ENCODE measurements around the gene CIBAR2.

The CIBAR2 gene

GRCh38 chr16:85051683-85052082, 60.6 kb downstream of the CIBAR2 start:
- Histone ChIP-seq H3K9me3 (ENCODE audit: low read length) (no peaks in the 10 kb centered on the region), H3K4me1 (ENCODE audit: insufficient read depth, low read length) (peaks cover 14% of the 10 kb centered on the region), H3K27ac (ENCODE audit: low read depth, low read length) (no peak overlapping the region), H3K27me3 (ENCODE audit: control insufficient read depth in 1 of 2, insufficient read depth in 2 of 2, low read length in 2 of 2) (no peaks in the 10 kb centered on the region), H3K9ac (ENCODE audit: low read length) (no peak overlapping the region), H3K36me3 (ENCODE audit: insufficient read depth, low read length) (no peaks in the 10 kb centered on the region), H3K4me3 (ENCODE audit: low read depth in 1 of 2, low read length in 2 of 2) (no peak overlapping the region)

DNA sequence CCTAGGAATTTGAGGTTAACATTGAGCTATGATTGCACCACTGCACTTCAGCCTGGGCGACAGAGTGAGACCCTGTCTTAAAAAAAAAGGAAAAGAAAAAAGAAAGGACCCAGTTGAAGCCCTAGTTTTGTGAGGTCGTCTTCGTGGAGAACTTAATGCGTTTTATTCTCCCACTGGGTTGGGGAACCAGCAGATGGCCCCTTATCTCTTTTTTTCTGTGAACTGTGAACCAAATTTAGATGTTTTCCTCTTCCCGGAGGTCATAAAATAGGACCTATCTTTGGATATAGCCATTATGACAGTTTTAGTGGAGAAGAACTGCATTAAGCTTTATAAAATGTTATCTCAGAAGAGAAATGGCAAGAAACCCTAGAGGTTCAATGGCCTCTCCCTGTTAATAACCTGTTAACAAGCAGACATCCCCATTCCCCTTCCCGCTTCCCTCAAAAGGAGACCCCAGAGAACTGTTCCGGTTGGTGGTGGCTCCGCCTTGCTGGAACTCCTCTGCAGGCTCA, 61.1 kb downstream of the CIBAR2 start:
- Histone ChIP-seq H3K27me3 (ENCODE audit: control insufficient read depth in 1 of 2, insufficient read depth in 2 of 2, low read length in 2 of 2) (no peaks in the 10 kb centered on the region), H3K9ac (ENCODE audit: low read length) (no peak overlapping the region), H3K4me3 (ENCODE audit: low read depth in 1 of 2, low read length in 2 of 2) (no peak overlapping the region), H3K36me3 (ENCODE audit: insufficient read depth, low read length) (no peaks in the 10 kb centered on the region), H3K27ac (ENCODE audit: low read depth, low read length) (no peak overlapping the region), H3K4me1 (ENCODE audit: insufficient read depth, low read length) (peaks cover 8% of the 10 kb centered on the region), H3K9me3 (ENCODE audit: low read length) (no peaks in the 10 kb centered on the region)

GRCh38 chr16:85049706-85050305, 62.5 kb downstream of the CIBAR2 start:
- no peak overlapping the region for H3K27ac ChIP-seq (ENCODE audit: low read depth, low read length)
- no peaks in the 10 kb centered on the region for H3K36me3 ChIP-seq (ENCODE audit: insufficient read depth, low read length)
- no peak overlapping the region for H3K9ac ChIP-seq (ENCODE audit: low read length)
- no peak overlapping the region for H3K4me3 ChIP-seq (ENCODE audit: low read depth in 1 of 2, low read length in 2 of 2)
- peaks cover under 1% of the 10 kb centered on the region for H3K4me1 ChIP-seq (ENCODE audit: insufficient read depth, low read length)
- H3K9me3 ChIP-seq (ENCODE audit: low read length): no peaks in the 10 kb centered on the region
- H3K27me3 ChIP-seq (ENCODE audit: control insufficient read depth in 1 of 2, insufficient read depth in 2 of 2, low read length in 2 of 2): no peaks in the 10 kb centered on the region

DNA sequence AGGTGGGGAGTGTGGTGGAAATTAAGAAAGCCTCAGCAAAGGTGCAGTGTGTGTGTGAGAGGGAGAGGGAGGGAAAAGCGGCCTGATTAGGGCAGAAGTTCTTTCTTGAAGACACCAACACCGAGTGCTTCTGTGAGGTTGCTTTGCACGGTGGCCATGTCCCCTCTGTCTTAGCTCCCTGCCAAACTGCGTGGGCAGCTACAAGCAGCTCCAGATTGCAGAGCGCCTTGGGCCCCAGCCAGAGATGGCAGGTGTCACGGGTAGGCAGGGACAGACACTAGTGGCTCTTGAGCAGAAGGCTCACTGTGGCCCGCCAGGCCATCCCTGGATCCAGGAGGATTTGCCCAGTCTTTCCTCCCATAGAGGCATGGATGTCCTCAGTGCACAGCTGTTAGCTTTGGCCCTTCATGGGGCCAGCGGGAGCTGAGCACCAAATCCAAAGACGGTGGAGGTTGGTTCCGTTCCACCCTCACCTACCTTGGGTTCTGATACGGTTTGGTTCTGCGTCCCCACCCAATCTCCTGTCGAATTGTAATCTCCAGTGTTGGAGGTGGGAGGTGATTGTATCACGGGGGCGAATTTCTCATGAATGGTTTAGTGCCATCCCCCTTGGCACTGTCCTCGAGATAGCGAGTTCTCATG, 63.2 kb downstream of the CIBAR2 start:
- Histone ChIP-seq H3K27ac (ENCODE audit: low read depth, low read length) (no peak overlapping the region), H3K4me1 (ENCODE audit: insufficient read depth, low read length) (no peaks in the 10 kb centered on the region), H3K4me3 (ENCODE audit: low read depth in 1 of 2, low read length in 2 of 2) (no peak overlapping the region), H3K9me3 (ENCODE audit: low read length) (no peaks in the 10 kb centered on the region), H3K36me3 (ENCODE audit: insufficient read depth, low read length) (no peaks in the 10 kb centered on the region), H3K9ac (ENCODE audit: low read length) (no peak overlapping the region), H3K27me3 (ENCODE audit: control insufficient read depth in 1 of 2, insufficient read depth in 2 of 2, low read length in 2 of 2) (no peaks in the 10 kb centered on the region)

Data from muscle layer of colon (tissue), 2 donors.